Measurements from ENCODE around the gene TSC2.
"Not testable (repeated sequence)": the region's sequence is repeated elsewhere in the genome, so short reads cannot be mapped to it uniquely, and the experiment has no call there.

Gene TSC2

DNA sequence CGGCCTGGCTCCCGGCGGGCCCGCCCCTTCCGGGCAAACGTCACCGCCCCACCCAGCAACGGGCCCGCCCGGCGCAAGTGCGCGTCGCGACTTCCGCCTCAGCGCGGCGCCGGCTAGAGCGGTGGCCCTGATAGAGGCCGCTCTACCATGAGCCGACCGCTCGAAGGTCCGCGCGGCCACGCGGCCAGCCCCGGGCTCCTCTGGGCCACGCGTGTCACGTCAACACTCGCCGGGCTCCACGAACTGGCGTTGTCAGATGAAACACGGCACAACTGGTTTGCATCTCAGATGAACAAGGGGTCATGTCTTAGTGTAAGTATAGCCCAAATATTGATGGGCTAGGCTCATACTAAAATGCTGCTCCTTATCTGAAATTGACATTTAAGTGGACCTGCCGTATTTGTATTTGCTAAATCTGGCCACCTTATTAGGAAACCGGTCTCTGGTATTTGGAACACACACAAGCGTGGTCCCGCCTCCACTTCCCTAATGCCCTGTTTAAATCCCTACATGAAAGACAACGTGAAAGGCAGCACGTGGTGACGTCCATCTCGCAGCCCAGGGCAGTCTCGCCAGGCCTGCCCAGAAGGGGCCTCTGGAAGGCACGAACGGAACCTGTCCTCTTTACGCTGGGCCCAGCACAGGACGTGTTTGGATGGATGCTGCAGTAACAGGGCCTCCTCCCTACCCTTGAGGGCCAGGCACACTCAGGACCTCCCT, 37.8 kb upstream of the TSC2 start, which contains the start of gene ZNF598:
Gene ZNF598 (minus strand): TSS at position 31 of the 720 bp plus-strand sequence.
- peak; percentile 59 to 69 for DNase-seq (ENCODE audit: low read depth in 2 of 2)

DNA sequence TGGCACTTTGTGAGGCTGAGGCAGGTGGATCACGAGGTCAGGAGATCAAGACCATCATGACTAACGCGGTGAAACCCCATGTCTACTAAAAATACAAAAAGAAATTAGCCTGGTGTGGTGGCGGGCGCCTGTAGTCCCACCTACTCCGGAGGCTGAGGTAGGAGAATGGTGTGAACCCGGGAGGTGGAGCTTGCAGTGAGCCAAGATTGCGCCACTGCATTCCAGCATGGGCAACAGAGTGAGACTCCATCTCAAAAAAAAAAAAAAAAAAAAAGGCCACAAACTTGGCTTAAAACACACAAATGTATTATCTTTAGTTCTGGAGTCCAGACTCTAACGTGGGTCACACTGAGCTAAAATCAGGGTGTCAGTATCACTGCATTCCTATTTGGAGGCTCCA, 36.1 kb upstream of the TSC2 start:
- not testable (repeated sequence) for DNase-seq (ENCODE audit: low read depth in 2 of 2)

DNA sequence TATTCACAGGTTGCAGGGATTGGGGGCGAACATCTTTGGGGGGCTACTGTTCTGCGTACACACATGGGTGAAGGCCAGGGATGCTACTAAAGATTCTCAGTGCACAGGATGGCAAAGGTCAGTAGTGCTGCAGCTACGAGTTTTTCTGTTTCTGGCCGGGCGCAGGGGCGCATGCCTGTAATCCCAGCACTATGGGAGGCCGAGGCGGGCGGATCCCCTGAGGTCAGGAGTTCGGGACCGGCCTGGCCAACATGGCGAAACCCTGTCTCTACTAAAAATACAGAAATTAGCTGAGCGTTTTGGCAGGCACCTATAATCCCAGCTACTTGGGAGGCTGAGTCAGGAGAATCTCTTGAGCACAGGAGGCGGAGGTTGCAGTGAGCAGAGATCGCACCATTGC, 34.3 kb upstream of the TSC2 start:
- DNase-seq (ENCODE audit: low read depth in 2 of 2) = no peak

DNA sequence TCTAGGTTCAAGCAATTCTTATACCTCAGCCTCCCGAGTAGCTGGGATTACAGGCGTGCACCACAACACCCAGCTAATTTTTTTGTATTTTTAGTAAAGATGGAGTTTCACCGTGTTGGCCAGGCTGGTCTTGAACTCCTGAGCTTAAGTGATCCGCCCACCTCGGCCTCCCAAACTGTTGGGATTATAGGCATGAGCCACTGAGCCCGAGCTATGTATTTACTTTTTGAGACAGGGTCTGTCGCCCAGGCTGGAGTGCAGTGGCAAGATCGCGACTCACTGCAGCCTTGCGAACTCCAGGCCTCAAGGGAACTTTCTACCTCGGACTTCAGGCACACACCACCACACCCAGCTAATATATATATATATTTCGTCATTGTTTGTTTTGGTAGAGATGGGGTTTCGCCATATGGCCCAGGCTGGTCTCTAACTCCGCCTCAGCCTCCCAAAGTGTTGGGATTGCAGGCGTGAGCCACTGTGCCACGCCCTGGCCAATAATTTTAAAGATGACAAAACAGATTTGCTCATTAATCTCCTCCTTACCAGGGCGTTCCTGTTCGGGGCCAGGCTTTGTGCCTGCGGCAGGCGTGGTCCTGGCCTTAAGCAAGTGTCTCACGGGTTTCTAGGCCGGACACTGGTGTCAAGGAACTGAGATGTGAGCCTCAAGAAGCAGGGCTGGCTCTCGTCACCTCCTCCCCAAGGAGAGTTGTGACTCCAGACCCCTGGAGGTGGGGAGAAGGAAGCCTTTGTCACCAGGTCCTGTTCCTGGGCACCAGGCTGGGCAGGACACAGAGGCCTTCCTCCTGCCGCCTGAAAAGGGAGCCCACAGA, 32.5 kb upstream of the TSC2 start:
- no peak for DNase-seq (ENCODE audit: low read depth in 2 of 2)

DNA sequence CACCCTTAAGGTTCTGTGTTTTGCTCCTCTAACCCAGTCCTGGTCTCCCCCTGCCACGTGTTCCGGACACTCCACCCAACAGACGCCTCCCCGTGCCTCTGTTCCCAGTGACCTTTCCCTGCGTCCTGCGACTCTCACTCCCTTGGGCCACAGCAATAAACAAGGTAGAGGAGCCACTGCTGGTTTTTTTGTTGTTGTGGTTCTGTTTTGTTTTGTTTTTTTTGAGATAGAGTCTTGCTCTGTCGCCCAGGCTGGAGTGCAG, 31.9 kb upstream of the TSC2 start:
- DNase-seq (ENCODE audit: low read depth in 2 of 2) = no peak

DNA sequence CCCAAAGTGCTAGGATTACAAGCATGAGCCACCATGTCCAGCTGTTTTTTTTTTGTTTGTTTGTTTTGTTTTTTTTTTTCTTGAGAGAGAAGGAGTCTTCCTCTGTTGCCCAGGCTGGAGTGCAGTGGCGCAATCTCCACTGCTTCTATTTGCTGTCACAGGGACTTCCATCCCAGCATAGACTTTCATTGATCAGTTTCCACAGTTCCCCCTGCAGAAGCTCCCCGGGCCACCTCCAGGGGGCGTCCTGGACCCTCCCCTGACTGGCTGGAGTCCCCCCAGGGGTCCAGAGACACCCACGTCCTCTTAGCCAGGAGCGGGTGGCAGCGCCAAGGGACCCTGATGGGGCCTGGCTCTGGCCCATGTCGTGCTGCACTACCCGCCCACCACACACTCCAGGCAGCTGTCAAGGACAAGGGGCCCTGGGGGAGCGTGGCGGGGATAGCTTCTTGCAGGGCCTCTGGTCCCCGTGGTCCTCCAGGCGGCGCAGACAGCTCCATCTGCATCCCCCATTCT, 31.3 kb upstream of the TSC2 start:
- DNase-seq (ENCODE audit: low read depth in 2 of 2) = no peak

DNA sequence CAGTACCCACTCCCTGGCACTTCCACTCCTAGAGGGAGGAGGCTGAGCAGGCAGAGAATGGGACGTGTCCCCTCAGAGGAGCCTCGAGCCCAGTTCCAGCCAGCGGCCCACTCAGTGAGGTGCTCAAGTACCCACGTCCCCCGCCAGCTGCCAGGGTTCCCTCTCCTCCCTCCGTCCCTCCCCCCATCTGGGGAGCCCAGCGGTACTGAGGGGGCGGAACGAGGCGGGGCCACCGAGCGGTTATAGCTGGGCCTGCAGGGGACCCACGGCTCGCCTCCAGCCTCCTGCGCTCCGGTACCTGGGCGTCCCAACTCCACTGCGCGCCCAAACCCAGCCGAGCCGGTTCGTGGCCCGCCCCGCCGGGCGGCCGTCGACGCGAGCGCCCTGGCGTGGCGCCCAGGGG, 28.3 kb upstream of the TSC2 start, which contains the start of gene NPW:
Gene NPW (plus strand): TSS at position 268 of the 403 bp plus-strand sequence.
- no peak for DNase-seq (ENCODE audit: low read depth in 2 of 2)

DNA sequence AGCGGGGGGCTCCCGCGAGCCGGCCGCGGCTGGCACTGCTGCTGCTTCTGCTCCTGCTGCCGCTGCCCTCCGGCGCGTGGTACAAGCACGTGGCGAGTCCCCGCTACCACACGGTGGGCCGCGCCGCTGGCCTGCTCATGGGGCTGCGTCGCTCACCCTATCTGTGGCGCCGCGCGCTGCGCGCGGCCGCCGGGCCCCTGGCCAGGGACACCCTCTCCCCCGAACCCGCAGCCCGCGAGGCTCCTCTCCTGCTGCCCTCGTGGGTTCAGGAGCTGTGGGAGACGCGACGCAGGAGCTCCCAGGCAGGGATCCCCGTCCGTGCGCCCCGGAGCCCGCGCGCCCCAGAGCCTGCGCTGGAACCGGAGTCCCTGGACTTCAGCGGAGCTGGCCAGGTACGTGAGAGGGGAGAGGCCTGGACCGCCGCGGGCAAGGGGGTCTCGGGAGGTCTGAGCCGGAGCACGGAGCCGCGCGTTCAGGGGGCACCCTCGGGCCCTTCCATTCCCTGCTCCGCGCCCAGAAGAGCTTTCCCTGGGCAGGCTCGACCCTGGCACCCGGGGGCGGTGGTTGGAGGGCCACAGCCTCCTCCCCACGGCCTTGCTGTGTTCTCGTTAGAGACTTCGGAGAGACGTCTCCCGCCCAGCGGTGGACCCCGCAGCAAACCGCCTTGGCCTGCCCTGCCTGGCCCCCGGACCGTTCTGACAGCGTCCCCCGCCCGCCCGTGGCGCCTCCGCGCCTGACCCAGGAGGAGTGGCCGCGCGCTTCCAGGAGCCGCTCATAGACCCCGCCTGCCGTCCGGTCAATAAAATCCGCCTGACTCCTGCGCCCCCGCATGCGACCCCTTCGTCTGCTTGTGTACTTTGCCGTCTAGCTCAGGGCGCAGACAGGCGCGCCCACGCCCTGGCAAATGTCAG, 27.6 kb upstream of the TSC2 start:
- no peak for DNase-seq (ENCODE audit: low read depth in 2 of 2)

DNA sequence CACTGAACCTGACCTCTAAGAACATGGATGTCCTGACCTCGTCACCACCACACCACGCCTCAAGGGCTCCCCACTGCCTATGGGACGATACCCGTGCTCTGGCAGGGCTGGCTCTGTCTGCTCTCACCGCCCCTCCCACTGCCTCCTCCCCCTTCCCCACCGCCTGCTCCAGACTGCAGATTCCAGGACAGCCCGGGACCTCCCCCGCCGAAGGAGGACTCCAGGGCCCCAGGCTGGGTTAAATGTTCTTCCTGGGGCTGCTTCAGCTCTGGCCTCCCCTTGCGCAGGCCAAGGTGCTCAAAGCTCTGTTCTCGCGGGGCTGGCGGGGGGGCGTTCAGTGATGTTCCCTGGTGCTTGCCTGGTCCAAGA, 25.1 kb upstream of the TSC2 start:
- DNase-seq (ENCODE audit: low read depth in 2 of 2) = no peak

DNA sequence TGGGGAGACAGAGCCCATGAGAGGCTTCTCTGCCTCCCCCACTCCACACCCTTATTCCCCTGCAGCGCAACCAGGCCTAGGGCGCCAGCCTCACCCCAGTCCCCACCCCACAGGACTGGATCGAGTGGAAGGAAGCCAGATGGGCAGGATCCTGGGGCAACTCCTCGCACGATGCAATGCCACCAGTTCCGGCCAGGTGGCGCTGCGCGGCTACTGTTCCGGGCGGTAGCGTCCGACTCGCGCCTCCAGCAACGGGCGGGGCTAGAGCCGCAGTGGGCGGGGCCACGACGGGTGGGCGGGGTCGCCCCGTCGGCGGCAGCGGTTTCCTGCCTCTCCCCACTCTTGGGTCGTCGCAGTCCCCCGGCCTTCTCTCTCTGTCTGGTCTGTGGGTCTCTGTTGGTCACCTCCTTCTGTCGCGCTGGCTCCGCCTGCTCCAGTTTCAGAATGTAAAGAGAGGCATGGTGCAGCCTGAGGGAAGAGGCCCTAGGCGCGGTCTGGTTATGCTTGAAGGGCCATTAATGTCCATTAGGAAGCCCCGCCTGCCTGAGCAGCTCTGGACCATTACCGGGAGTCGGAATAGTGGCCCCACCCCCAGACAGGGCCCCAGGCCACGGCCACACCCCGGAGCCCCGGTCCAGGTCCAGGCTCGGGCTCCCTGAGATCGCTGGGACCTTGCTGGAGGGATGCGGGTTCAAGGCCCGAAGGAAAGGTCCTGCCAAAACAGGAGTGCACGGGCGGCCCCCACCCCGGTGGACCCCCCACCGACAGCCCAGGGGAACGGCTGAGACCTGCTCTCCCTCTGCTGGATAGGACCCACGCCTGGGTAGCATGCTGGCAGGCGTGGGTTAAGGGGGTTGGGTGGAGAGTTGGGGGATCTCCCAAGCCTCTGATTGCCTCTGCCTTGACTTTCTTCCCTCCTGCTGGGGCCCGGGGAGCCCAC, 24.4 kb upstream of the TSC2 start:
- DNase-seq (ENCODE audit: low read depth in 2 of 2) = peak; percentile 88 to 95

DNA sequence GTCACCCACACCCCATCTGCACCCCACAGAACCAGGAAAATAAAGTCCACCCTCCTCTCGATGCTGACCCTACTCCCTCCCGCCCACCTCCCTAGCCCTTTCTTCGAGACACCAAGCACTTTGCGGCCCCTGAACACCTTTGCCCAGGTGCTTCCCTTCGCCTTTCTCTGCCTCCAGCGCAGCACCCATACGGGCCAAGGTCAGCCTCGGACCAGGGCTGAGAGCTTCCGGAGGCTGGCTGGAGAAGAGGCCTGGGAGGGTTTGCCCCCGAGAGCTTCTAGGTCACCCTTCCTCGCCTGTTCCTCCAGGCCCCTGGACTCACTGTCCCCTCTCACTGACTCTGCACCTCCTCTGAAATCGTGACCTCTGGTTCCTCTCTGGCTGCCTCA, 23.8 kb upstream of the TSC2 start:
- no peak for DNase-seq (ENCODE audit: low read depth in 2 of 2)

DNA sequence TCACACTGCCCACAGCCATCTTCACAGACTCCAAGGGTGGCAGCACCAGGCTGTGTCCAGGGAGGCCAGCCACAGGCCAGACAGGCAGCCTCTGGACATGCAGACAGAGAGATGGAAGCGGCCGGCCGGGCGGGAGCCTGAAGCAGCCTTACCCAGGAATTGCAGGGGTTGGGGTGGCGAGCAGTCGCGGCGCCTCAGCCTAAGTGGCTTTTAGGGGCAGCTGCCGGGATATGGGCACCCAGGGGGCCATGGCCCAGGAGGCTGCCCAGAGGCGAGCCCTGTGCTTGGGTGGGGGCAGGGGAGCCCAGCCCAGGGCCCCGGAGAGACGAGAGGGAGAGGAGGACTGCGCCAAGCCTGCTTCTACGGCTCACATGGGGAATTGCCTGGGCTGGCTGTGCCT, 22.5 kb upstream of the TSC2 start:
- DNase-seq (ENCODE audit: low read depth in 2 of 2) = no peak

DNA sequence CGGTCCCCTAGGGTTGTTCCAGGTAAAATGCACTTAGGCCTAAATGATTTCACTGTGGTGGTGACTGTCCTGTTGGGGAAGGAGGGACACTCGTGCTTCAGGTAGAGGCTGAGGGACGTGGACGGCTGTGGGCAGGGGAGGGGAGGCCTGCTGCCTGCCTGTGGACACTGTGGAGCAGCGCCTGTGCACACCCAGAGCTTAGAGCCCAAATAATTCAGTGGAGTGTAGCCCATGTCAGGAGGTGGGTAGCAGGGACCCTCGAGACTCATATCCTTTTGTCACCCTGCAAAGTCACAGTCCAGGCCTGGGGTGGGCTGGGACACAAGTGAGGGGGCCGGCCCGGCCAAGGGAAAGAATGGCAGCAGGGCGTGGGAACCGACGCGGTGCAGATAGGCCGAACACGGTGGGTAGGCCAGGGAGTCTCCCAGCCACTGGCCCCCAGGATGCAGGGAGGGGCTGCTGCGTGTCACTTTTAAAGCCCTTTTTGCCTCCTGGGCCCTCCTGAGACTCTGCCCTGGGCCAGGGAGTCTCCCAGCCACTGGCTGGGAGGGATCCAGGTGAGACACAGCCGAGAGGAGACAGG, 21.8 kb upstream of the TSC2 start:
- DNase-seq (ENCODE audit: low read depth in 2 of 2) = no peak

DNA sequence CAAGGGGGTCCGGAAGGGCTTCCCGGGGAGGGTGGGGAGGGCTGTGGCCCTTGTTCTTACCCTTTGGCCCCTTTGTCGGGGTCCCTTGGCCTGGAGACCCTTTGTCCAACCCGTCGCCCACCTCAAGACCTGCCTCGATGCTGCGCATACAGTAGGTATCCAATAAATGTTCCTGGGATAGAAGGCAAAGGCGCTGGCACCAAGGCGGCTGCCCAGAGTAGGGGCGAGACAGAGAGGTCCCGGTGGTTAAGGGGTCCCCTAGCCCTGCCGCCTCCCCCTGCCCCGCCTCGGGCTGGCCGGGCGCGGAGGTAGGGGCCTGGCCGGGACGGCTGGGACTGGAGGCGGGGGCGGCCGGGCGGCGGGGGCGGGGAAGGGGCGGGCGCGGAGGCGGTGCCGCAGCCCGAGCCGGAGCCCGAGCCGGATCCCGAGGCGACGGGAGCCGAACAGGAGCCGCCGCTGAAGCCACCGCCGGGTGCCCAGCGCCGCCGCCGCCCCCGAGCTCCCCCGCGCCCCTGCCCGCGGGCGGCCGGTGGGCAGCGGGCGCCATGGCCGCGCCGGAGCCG, 21.2 kb upstream of the TSC2 start, which contains the start of gene NHERF2:
Gene NHERF2 (plus strand): TSS at position 442 of the 563 bp plus-strand sequence. CDS start 104 bp downstream, at position 546.
- DNase-seq (ENCODE audit: low read depth in 2 of 2) = no peak

DNA sequence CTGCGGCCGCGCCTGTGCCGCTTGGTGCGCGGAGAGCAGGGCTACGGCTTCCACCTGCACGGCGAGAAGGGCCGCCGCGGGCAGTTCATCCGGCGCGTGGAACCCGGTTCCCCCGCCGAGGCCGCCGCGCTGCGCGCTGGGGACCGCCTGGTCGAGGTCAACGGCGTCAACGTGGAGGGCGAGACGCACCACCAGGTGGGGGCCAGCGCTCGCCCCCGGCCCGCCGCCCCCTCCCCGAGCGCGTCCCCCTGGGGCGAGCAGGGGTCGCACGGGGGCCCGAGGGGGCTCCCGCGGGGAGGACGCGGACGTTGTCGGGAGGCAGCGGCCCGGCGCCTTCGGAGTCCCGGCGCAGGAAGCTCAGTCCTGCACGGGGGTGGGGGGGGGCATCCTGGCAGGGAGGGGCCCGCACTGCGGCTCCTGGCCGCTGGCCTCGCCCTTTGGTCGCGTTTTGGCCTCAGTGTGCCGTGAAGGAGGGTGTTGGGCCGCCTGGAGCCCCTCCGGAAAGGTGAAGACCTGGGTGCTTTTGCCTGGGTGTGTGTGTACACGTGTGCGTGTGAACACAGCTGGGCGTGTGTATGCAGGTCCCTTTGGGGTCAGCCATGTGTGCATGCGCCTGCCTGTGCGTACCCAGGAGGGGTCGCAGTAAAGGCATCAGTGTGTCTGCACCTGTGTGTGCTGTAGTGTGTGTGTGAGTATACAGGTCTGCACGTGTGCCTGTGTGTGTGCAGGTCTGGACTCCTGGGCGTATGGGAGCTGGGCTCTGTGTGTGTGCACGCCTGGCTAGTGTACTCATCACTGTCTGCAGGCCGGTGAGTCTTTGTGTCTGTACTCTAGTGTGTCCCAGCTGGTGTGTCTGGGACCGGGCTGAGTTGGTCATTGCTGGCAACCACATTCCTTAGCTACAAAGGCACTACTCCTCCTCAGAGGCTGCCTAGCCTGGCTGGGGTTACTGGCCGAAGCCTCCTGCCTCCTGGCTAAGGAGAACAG, 20.5 kb upstream of the TSC2 start:
- no peak for DNase-seq (ENCODE audit: low read depth in 2 of 2)

DNA sequence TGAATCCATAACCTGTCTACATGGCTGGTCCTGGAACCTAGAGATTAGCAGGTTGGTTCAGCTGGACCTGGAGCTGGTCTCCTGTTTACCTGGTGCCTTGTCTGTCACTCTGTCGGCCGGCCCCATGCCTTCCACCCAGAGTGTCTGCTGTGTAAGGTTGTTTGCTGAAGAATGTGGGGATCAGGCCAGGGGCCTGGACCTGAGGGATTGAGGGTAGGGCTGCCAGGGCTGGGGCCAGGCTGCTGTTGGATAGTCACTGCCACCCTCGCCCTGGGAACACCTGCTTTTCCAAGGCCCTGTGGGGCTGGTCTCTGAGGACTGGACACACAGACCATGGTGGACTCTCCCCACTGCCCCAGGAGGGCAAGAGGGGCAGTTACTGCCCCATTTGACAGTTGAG, 19.6 kb upstream of the TSC2 start:
- no peak for DNase-seq (ENCODE audit: low read depth in 2 of 2)

DNA sequence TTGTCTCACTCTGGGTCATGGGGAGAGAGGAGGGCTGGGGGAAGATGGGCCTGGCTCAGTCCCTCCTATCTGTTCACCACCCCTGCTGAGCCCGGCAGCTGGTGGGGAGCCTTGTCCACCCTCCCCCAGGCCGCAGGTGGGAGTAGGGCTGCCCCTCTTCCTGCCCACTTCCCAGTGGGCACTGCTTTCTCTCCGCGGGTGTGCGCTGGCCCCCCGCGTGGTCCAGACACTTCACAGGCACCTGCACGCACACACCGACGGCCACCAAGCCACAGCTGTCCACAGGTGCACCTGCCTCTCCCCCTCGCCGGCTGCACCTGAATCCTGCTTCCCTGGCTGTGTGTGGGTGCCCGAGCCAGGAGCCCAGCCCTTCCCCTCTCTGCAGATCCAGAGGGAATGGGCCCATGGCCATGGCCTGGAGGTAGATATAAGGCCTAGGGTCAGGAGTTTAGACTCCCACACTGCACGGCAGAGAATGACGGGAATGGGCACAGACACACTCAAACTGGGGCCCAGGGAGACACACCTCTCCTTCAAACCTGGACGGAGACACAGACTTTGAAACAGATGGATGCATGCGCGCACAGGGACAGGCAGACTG, 19.1 kb upstream of the TSC2 start:
- no peak for DNase-seq (ENCODE audit: low read depth in 2 of 2)

DNA sequence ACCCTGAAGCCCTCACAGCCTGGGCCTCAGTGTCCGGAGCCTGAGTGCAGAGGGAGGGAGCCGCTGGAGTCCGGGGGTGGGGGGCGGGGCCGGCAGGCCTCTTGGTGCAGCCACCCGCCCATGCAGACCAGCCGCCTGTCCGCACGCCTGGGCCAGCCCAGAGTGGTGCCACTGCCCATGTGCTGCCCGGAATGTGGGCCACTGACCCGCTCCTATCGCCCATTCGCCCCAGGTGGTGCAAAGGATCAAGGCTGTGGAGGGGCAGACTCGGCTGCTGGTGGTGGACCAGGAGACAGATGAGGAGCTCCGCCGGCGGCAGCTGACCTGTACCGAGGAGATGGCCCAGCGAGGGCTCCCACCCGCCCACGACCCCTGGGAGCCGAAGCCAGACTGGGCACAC, 18.4 kb upstream of the TSC2 start:
- no peak for DNase-seq (ENCODE audit: low read depth in 2 of 2)

DNA sequence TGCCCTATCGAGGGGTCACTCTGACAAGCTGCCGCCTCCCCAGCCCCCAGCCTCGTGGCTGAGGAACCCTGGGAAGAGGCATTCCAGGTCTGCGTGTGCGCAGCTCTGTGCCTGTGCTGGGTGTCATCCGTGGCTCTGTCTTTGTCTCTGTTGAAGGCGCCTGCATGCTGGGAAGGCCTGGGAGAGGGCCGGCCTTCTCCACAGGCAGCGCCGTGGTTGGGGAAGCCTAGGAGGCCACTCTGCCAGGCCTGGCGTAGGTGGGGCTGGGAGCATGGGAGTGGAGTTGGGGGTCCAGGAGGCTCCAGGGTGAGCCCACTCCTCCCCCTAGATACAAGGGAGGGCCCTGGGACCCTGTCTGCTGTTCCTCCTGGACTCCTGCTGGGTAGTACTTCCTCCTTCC, 17.7 kb upstream of the TSC2 start:
- DNase-seq (ENCODE audit: low read depth in 2 of 2) = no peak
